NCI-H748 (cell line): Measurements from ENCODE around the gene HUS1.
"Not testable (repeated sequence)": the region's sequence is repeated elsewhere in the genome, so short reads cannot be mapped to it uniquely, and the experiment has no call there.

Experiments
- DNase-seq: peaks from one replicate; lab custom pipeline; 2025; ENCODE audit not compliant: unreplicated experiment; lab: John Stamatoyannopoulos, UW

HUS1 gene

GRCh38 chr7:47945261-47946015, 34.0 kb downstream of the HUS1 start:
- DNase-seq = peak; percentile 63

GRCh38 chr7:47944536-47945260, 34.7 kb downstream of the HUS1 start:
- no peak for DNase-seq

- no peak for DNase-seq
Measured at GRCh38 chr7:47943676-47944474, 35.5 kb downstream of the HUS1 start.

GRCh38 chr7:47942651-47943050, 36.8 kb downstream of the HUS1 start:
- DNase-seq = not testable (repeated sequence)

GRCh38 chr7:47942132-47942531, 37.3 kb downstream of the HUS1 start:
- no peak for DNase-seq

GRCh38 chr7:47941136-47941844, 38.1 kb downstream of the HUS1 start:
- DNase-seq = no peak

GRCh38 chr7:47940088-47941013, 39.1 kb downstream of the HUS1 start:
- no peak for DNase-seq

GRCh38 chr7:47939425-47940036, 39.9 kb downstream of the HUS1 start:
- DNase-seq = no peak

- peak; percentile 28 for DNase-seq
Measured at GRCh38 chr7:47938574-47939165, 40.7 kb downstream of the HUS1 start.

- DNase-seq = no peak
Measured at GRCh38 chr7:47937711-47938573, 41.5 kb downstream of the HUS1 start.

GRCh38 chr7:47937065-47937687, 42.2 kb downstream of the HUS1 start:
- DNase-seq = no peak

- no peak for DNase-seq
Measured at GRCh38 chr7:47936323-47936722, 43.1 kb downstream of the HUS1 start.

- DNase-seq = no peak
Measured at GRCh38 chr7:47935336-47935735, 44.1 kb downstream of the HUS1 start.

GRCh38 chr7:47934831-47935230, 44.6 kb downstream of the HUS1 start:
- DNase-seq = no peak

GRCh38 chr7:47933215-47933614, 46.2 kb downstream of the HUS1 start:
- no peak for DNase-seq

- no peak for DNase-seq
Measured at GRCh38 chr7:47932466-47933037, 46.9 kb downstream of the HUS1 start.

GRCh38 chr7:47932016-47932415, 47.4 kb downstream of the HUS1 start:
- DNase-seq = no peak
